Measurements from ENCODE around the gene TLR2.

DNA sequence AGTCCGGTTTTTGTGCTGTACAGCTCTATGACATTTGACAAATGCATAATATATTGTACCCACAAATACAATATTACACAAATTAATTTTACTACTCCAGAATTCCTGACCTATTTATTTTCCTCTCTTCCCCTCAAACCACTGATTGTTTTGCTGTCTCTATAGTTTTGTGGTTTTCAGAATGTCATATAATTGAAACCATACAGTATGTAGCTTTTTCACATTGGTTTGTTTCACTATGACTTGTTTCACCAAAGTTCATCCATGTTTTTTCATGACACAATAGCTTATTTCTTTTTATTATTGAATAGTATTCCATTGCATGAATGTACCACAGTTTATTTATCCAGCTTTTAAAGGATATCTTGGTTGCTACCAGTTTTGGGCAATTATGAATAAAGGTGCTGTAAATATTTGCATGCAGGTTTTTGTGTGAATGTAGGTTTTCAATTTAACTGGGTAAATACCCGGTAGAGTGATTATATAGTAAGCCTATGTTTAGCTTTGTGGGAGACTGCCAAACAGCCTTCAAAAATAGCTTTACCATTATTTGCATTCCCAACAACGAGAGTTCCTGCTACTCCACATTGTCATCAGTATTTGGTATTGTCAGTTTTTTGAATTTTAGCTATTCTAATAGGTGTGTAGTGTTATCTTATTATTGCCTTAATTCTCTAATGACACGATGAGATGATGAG, 49.8 kb downstream of the TLR2 start:
- TF ChIP-seq, protein P1, sequence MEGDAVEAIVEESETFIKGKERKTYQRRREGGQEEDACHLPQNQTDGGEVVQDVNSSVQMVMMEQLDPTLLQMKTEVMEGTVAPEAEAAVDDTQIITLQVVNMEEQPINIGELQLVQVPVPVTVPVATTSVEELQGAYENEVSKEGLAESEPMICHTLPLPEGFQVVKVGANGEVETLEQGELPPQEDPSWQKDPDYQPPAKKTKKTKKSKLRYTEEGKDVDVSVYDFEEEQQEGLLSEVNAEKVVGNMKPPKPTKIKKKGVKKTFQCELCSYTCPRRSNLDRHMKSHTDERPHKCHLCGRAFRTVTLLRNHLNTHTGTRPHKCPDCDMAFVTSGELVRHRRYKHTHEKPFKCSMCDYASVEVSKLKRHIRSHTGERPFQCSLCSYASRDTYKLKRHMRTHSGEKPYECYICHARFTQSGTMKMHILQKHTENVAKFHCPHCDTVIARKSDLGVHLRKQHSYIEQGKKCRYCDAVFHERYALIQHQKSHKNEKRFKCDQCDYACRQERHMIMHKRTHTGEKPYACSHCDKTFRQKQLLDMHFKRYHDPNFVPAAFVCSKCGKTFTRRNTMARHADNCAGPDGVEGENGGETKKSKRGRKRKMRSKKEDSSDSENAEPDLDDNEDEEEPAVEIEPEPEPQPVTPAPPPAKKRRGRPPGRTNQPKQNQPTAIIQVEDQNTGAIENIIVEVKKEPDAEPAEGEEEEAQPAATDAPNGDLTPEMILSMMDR (IDR thresholded peaks at IDR 0.05) = no peak
- no peak for TF ChIP-seq POLR2A (IDR thresholded peaks at IDR 0.05)
